ENCODE data around the gene SV2C. TPM values are rescaled to one million over a fixed set of nuclear protein-coding genes. Genes with fewer than 3 reads are reported as not detected.

Gene SV2C
- total RNA-seq, 1 donor from 2014 or later: not detected

GRCh38 chr5:76257225-76257833 lies 174.1 kb downstream of the SV2C start:
- DNase-seq (ENCODE audit: low read depth): no peak
- TF ChIP-seq, protein P1, sequence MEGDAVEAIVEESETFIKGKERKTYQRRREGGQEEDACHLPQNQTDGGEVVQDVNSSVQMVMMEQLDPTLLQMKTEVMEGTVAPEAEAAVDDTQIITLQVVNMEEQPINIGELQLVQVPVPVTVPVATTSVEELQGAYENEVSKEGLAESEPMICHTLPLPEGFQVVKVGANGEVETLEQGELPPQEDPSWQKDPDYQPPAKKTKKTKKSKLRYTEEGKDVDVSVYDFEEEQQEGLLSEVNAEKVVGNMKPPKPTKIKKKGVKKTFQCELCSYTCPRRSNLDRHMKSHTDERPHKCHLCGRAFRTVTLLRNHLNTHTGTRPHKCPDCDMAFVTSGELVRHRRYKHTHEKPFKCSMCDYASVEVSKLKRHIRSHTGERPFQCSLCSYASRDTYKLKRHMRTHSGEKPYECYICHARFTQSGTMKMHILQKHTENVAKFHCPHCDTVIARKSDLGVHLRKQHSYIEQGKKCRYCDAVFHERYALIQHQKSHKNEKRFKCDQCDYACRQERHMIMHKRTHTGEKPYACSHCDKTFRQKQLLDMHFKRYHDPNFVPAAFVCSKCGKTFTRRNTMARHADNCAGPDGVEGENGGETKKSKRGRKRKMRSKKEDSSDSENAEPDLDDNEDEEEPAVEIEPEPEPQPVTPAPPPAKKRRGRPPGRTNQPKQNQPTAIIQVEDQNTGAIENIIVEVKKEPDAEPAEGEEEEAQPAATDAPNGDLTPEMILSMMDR (conservative IDR thresholded peaks at IDR 0.05; ENCODE audit: low read depth, low read length): no peak
- H3K4me3 ChIP-seq (ENCODE audit: low read depth, low read length): no peak overlapping the region

GRCh38 chr5:76257897-76258296 lies 174.7 kb downstream of the SV2C start:
- H3K4me3 ChIP-seq (ENCODE audit: low read depth, low read length): no peak overlapping the region
- TF ChIP-seq, protein P1 (conservative IDR thresholded peaks at IDR 0.05; ENCODE audit: low read depth, low read length): no peak
- no peak for DNase-seq (ENCODE audit: low read depth)

DNA sequence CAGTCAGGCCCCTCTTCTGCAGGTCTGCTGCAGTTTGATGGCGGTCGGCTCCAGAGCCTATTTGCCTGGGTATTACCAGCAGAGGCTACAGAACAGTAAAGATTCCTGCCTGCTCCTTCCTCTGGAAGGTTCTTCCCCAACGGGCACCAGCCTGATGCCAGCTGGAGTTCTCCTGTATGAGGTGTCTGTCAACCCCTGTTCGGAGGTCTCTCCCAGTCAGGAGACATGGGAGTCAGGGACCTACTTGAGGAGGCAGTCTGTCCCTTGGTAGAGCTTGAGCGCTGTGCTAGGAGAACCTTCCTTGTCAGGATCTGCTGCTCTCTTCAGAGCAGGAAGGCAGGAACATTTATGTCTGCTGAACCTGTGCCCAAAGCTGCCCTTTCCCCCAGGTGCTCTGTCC lies 181.5 kb downstream of the SV2C start:
- no peak for DNase-seq (ENCODE audit: low read depth)
- no peak overlapping the region for H3K4me3 ChIP-seq (ENCODE audit: low read depth, low read length)
- TF ChIP-seq, protein P1 (conservative IDR thresholded peaks at IDR 0.05; ENCODE audit: low read depth, low read length): no peak

DNA sequence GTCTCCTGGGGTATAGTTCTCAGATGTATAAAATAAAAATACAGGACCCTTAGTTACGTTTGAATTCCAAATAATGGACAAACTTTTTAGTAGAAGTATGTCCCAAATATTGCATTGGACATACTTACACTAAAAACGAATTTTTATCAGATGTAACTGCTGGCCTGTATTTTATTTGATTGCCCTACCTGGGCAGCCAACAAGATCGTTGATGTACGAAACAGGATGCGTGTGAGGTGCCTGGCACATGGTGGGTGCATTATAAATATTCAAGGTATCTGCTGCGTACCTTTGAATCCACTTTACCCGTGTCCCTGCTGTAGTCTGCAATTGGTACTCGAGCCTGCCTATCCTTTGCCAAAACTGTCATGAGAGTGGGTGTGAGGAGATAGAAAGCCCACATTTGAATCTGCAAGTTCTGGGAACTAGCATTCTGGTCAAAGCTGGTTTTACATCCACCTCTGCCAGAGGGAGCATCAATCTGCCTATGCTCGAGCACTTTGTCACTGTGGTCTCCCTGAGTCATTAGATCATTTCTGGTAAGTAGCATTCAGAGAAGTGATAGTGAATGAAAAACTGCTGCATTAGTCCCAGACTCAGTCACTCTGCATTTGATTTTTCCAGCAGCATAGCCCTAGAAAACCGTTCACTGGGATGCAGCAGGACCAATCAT lies 186.2 kb downstream of the SV2C start:
- DNase-seq (ENCODE audit: low read depth): no peak
- no peak overlapping the region for H3K4me3 ChIP-seq (ENCODE audit: low read depth, low read length)
- TF ChIP-seq, protein P1 (conservative IDR thresholded peaks at IDR 0.05; ENCODE audit: low read depth, low read length): no peak

DNA sequence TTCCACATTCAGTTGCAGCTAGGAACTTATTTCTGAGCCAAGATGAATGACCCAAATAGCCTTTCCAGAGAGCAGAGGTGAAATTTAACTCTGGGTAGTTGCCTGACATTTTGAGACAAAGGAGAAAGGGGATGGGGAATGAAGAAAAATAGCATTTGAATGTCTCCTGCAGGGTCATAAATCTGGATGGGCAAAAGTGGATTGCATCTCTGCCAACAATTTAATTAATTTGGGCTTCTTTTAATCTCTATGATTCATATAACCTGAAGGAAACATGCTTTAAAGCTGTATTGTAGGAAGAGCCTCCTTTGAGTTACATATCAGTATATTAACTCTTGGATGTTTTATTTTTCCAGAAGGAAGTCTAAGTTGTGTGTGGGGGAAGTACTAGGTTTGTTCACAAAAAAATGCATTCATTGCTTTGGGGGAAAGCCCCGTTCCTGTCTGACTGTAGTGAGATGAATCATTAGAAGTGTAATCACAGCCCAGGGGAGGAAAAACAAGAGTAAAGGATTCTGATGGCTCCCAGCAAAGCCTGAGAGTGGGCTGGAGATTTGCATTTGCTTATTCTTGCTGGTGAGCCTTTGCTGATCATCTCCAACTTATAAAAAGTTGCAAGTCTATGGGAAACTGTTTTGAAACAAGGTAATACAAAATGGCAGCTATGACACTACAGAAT lies 186.9 kb downstream of the SV2C start:
- DNase-seq (ENCODE audit: low read depth): no peak
- TF ChIP-seq, protein P1 (conservative IDR thresholded peaks at IDR 0.05; ENCODE audit: low read depth, low read length): no peak
- no peak overlapping the region for H3K4me3 ChIP-seq (ENCODE audit: low read depth, low read length)

DNA sequence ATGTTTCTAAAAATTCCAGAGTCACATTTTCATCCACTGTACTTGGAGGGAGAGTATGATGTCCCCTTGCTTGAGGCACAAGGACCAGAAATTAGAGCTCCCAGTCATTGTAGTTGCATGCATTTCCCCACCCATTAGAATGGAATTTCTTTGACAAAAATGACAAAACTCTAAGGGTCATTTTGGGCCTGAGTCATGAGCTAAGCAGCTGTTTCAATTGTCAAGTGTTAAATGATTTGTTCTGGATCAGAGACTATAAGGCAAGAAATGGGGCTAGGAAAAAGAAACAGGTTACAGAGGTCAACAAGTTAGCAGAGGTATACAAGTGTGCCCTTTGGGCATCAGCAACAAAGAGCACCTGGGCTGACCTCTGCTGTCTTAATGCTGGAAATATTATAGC lies 188.7 kb downstream of the SV2C start:
- no peak overlapping the region for H3K4me3 ChIP-seq (ENCODE audit: low read depth, low read length)
- DNase-seq (ENCODE audit: low read depth): no peak
- TF ChIP-seq, protein P1 (conservative IDR thresholded peaks at IDR 0.05; ENCODE audit: low read depth, low read length): no peak
